IMR-90 (cell line): ENCODE results near the gene FBXO28.

Experiments used
- CTCF ChIP-seq: conservative IDR thresholded peaks from 2 replicates; pipeline ENCODE4 v1.5.1; 2012; ENCODE audit warnings: mild to moderate bottlenecking, low read depth, low read length, improper control_type of control experiment
- ELK1 ChIP-seq: fragments of 150-350 bp; IDR thresholded peaks from 2 replicates; pipeline ENCODE4 v1.6.1; 2016; ENCODE audit warnings: low read depth, mild to moderate bottlenecking, low read length, moderate library complexity, borderline replicate concordance

GRCh38 chr1:224069138-224069537 is 44.8 kb upstream of the FBXO28 start:
- no peak for TF ChIP-seq CTCF
- TF ChIP-seq ELK1 = no peak
